ENCODE measurements around the gene STK4.
"Not testable (repeated sequence)": the region's sequence is repeated elsewhere in the genome, so short reads cannot be mapped to it uniquely, and the experiment has no call there.

The STK4 gene

GRCh38 chr20:45008521-45009049 is 42.3 kb downstream of the STK4 start:
- H3K27ac ChIP-seq (ENCODE audit: low read depth, low read length), result no peak overlapping the region
- H3K4me3 ChIP-seq (ENCODE audit: low read length), result no peak overlapping the region
- peaks cover 8% of the 10 kb centered on the region for H3K36me3 ChIP-seq (ENCODE audit: control insufficient read depth, insufficient read depth, low read length)
- no peaks in the 10 kb centered on the region for H3K4me1 ChIP-seq (ENCODE audit: control insufficient read depth, insufficient read depth, low read length)
- no peak overlapping the region for H3K9ac ChIP-seq (ENCODE audit: low read length)
- H3K27me3 ChIP-seq (ENCODE audit: control insufficient read depth, insufficient read depth, low read length), result no peaks in the 10 kb centered on the region

GRCh38 chr20:45010399-45010828 is 44.1 kb downstream of the STK4 start:
- H3K9ac ChIP-seq (ENCODE audit: low read length), result no peak overlapping the region
- no peaks in the 10 kb centered on the region for H3K4me1 ChIP-seq (ENCODE audit: control insufficient read depth, insufficient read depth, low read length)
- no peaks in the 10 kb centered on the region for H3K27me3 ChIP-seq (ENCODE audit: control insufficient read depth, insufficient read depth, low read length)
- H3K36me3 ChIP-seq (ENCODE audit: control insufficient read depth, insufficient read depth, low read length), result peaks cover 8% of the 10 kb centered on the region
- H3K27ac ChIP-seq (ENCODE audit: low read depth, low read length), result no peak overlapping the region
- H3K4me3 ChIP-seq (ENCODE audit: low read length), result no peak overlapping the region

- no peak overlapping the region for H3K4me3 ChIP-seq (ENCODE audit: low read length)
- no peaks in the 10 kb centered on the region for H3K4me1 ChIP-seq (ENCODE audit: control insufficient read depth, insufficient read depth, low read length)
- no peak overlapping the region for H3K9ac ChIP-seq (ENCODE audit: low read length)
- H3K27me3 ChIP-seq (ENCODE audit: control insufficient read depth, insufficient read depth, low read length), result no peaks in the 10 kb centered on the region
- H3K27ac ChIP-seq (ENCODE audit: low read depth, low read length), result no peak overlapping the region
- H3K36me3 ChIP-seq (ENCODE audit: control insufficient read depth, insufficient read depth, low read length), result peaks cover 8% of the 10 kb centered on the region
These were observed 44.8 kb downstream of the STK4 start for GRCh38 chr20:45011108-45011526.

- H3K4me3 ChIP-seq (ENCODE audit: low read length), result no peak overlapping the region
- H3K4me1 ChIP-seq (ENCODE audit: control insufficient read depth, insufficient read depth, low read length), result no peaks in the 10 kb centered on the region
These were observed 46.5 kb downstream of the STK4 start for GRCh38 chr20:45012682-45013302.

GRCh38 chr20:45014131-45014530 is 47.8 kb downstream of the STK4 start:
- H3K9ac ChIP-seq (ENCODE audit: low read length); H3K4me3 ChIP-seq (ENCODE audit: low read length); H3K27ac ChIP-seq (ENCODE audit: low read depth, low read length); H3K36me3 ChIP-seq (ENCODE audit: control insufficient read depth, insufficient read depth, low read length); H3K4me1 ChIP-seq (ENCODE audit: control insufficient read depth, insufficient read depth, low read length); H3K27me3 ChIP-seq (ENCODE audit: control insufficient read depth, insufficient read depth, low read length): not testable (repeated sequence)

More at GRCh38 chr20:45012682-45013302, 46.5 kb downstream of the STK4 start:
- Histone ChIP-seq H3K27ac (ENCODE audit: low read depth, low read length) (no peak overlapping the region), H3K9ac (ENCODE audit: low read length) (no peak overlapping the region), H3K27me3 (ENCODE audit: control insufficient read depth, insufficient read depth, low read length) (no peaks in the 10 kb centered on the region), H3K36me3 (ENCODE audit: control insufficient read depth, insufficient read depth, low read length) (peaks cover 3% of the 10 kb centered on the region)

- Histone ChIP-seq H3K4me3 (ENCODE audit: low read length) (no peak overlapping the region), H3K27ac (ENCODE audit: low read depth, low read length) (no peak overlapping the region), H3K27me3 (ENCODE audit: control insufficient read depth, insufficient read depth, low read length) (no peaks in the 10 kb centered on the region), H3K9ac (ENCODE audit: low read length) (no peak overlapping the region), H3K36me3 (ENCODE audit: control insufficient read depth, insufficient read depth, low read length) (peaks cover 3% of the 10 kb centered on the region), H3K4me1 (ENCODE audit: control insufficient read depth, insufficient read depth, low read length) (no peaks in the 10 kb centered on the region)
These were observed 48.5 kb downstream of the STK4 start for GRCh38 chr20:45014671-45015415.

- Histone ChIP-seq H3K9ac (ENCODE audit: low read length) (no peak overlapping the region), H3K36me3 (ENCODE audit: control insufficient read depth, insufficient read depth, low read length) (no peaks in the 10 kb centered on the region), H3K4me3 (ENCODE audit: low read length) (no peak overlapping the region), H3K4me1 (ENCODE audit: control insufficient read depth, insufficient read depth, low read length) (no peaks in the 10 kb centered on the region), H3K27ac (ENCODE audit: low read depth, low read length) (no peak overlapping the region), H3K27me3 (ENCODE audit: control insufficient read depth, insufficient read depth, low read length) (no peaks in the 10 kb centered on the region)
These were observed 49.9 kb downstream of the STK4 start for GRCh38 chr20:45016089-45016671.

GRCh38 chr20:45017281-45017680 is 51.0 kb downstream of the STK4 start:
- no peak overlapping the region for H3K27ac ChIP-seq (ENCODE audit: low read depth, low read length)

GRCh38 chr20:45017857-45018256 is 51.5 kb downstream of the STK4 start:
- no peak overlapping the region for H3K9ac ChIP-seq (ENCODE audit: low read length)
- H3K4me3 ChIP-seq (ENCODE audit: low read length), result no peak overlapping the region
- H3K4me1 ChIP-seq (ENCODE audit: control insufficient read depth, insufficient read depth, low read length), result no peaks in the 10 kb centered on the region
- H3K36me3 ChIP-seq (ENCODE audit: control insufficient read depth, insufficient read depth, low read length), result no peaks in the 10 kb centered on the region
- no peaks in the 10 kb centered on the region for H3K27me3 ChIP-seq (ENCODE audit: control insufficient read depth, insufficient read depth, low read length)
- H3K27ac ChIP-seq (ENCODE audit: low read depth, low read length), result no peak overlapping the region

More at GRCh38 chr20:45017281-45017680, 51.0 kb downstream of the STK4 start:
- Histone ChIP-seq H3K36me3 (ENCODE audit: control insufficient read depth, insufficient read depth, low read length) (no peaks in the 10 kb centered on the region), H3K27me3 (ENCODE audit: control insufficient read depth, insufficient read depth, low read length) (no peaks in the 10 kb centered on the region), H3K9ac (ENCODE audit: low read length) (no peak overlapping the region), H3K4me1 (ENCODE audit: control insufficient read depth, insufficient read depth, low read length) (no peaks in the 10 kb centered on the region), H3K4me3 (ENCODE audit: low read length) (no peak overlapping the region)

- Histone ChIP-seq H3K36me3 (ENCODE audit: control insufficient read depth, insufficient read depth, low read length) (no peaks in the 10 kb centered on the region), H3K4me3 (ENCODE audit: low read length) (no peak overlapping the region), H3K9ac (ENCODE audit: low read length) (no peak overlapping the region), H3K4me1 (ENCODE audit: control insufficient read depth, insufficient read depth, low read length) (no peaks in the 10 kb centered on the region), H3K27ac (ENCODE audit: low read depth, low read length) (no peak overlapping the region), H3K27me3 (ENCODE audit: control insufficient read depth, insufficient read depth, low read length) (no peaks in the 10 kb centered on the region)
These were observed 52.9 kb downstream of the STK4 start for GRCh38 chr20:45019027-45019761.

GRCh38 chr20:45019762-45020123 is 53.4 kb downstream of the STK4 start:
- Histone ChIP-seq H3K27ac (ENCODE audit: low read depth, low read length) (no peak overlapping the region), H3K27me3 (ENCODE audit: control insufficient read depth, insufficient read depth, low read length) (no peaks in the 10 kb centered on the region), H3K36me3 (ENCODE audit: control insufficient read depth, insufficient read depth, low read length) (no peaks in the 10 kb centered on the region), H3K9ac (ENCODE audit: low read length) (no peak overlapping the region), H3K4me3 (ENCODE audit: low read length) (no peak overlapping the region), H3K4me1 (ENCODE audit: control insufficient read depth, insufficient read depth, low read length) (no peaks in the 10 kb centered on the region)

- peaks cover 3% of the 10 kb centered on the region for H3K36me3 ChIP-seq (ENCODE audit: control insufficient read depth, insufficient read depth, low read length)
- no peak overlapping the region for H3K27ac ChIP-seq (ENCODE audit: low read depth, low read length)
- no peak overlapping the region for H3K9ac ChIP-seq (ENCODE audit: low read length)
- H3K27me3 ChIP-seq (ENCODE audit: control insufficient read depth, insufficient read depth, low read length), result no peaks in the 10 kb centered on the region
- H3K4me3 ChIP-seq (ENCODE audit: low read length), result no peak overlapping the region
- H3K4me1 ChIP-seq (ENCODE audit: control insufficient read depth, insufficient read depth, low read length), result no peaks in the 10 kb centered on the region
These were observed 54.0 kb downstream of the STK4 start for GRCh38 chr20:45020236-45020886.

Measured in rectal smooth muscle tissue (tissue), 1 donor.